ENCODE measurements around the gene PEAK3.

GRCh38 chr19:2270157-2270422, 11.9 kb downstream of the PEAK3 start:
- TF ChIP-seq CTCF (IDR thresholded peaks at IDR 0.05) (no peak), EZH2 (IDR thresholded peaks at IDR 0.05; ENCODE audit: borderline replicate concordance, insufficient read depth, low read depth, low read length, poor library complexity, severe bottlenecking) (no peak)

All from B cell (primary cell).